Ishikawa (cell line): ENCODE measurements around the gene GAA.

Source experiments
- CEBPB ChIP-seq: IDR thresholded peaks from 2 replicates; pipeline ENCODE4 v1.6.1; 2012
- CREB1 ChIP-seq: IDR thresholded peaks from 2 replicates; pipeline ENCODE4 v1.6.1; 2012; ENCODE audit warnings: low read depth
- EGR1 ChIP-seq: IDR thresholded peaks from 2 replicates; pipeline ENCODE4 v1.6.1; 2012
- EP300 ChIP-seq: IDR thresholded peaks from 2 replicates; pipeline ENCODE4 v1.6.1; 2012; ENCODE audit warnings: borderline replicate concordance
- FOXM1 ChIP-seq: IDR thresholded peaks from 2 replicates; pipeline ENCODE4 v1.6.1; 2012; ENCODE audit warnings: low read depth, borderline replicate concordance
- MAX ChIP-seq: IDR thresholded peaks from 2 replicates; pipeline ENCODE4 v1.6.1; 2012
- NFIC ChIP-seq: IDR thresholded peaks from 2 replicates; pipeline ENCODE4 v1.6.1; 2012
- RAD21 ChIP-seq: IDR thresholded peaks from 2 replicates; pipeline ENCODE4 v1.6.1; 2012; ENCODE audit warnings: low read depth
- TAF1 ChIP-seq: IDR thresholded peaks from 2 replicates; pipeline ENCODE4 v1.6.1; 2012; ENCODE audit warnings: low read depth, mild to moderate bottlenecking
- TCF12 ChIP-seq: IDR thresholded peaks from 2 replicates; pipeline ENCODE4 v1.6.1; 2012; ENCODE audit warnings: low read depth
- TEAD4 ChIP-seq: IDR thresholded peaks from 2 replicates; pipeline ENCODE4 v1.6.1; 2012
- USF1 ChIP-seq: IDR thresholded peaks from 2 replicates; pipeline ENCODE4 v1.6.1; 2012
- YY1 ChIP-seq: IDR thresholded peaks from 2 replicates; pipeline ENCODE4 v1.6.1; 2012; ENCODE audit warnings: low read depth
- ZBTB7A ChIP-seq: IDR thresholded peaks from 2 replicates; pipeline ENCODE4 v1.6.1; 2012; ENCODE audit warnings: low read depth
- TF ChIP-seq, protein P1 (sequence below): IDR thresholded peaks from 2 replicates; pipeline ENCODE4 v1.6.1; 2012; ENCODE audit warnings: low read depth, mild to moderate bottlenecking

The GAA gene

DNA sequence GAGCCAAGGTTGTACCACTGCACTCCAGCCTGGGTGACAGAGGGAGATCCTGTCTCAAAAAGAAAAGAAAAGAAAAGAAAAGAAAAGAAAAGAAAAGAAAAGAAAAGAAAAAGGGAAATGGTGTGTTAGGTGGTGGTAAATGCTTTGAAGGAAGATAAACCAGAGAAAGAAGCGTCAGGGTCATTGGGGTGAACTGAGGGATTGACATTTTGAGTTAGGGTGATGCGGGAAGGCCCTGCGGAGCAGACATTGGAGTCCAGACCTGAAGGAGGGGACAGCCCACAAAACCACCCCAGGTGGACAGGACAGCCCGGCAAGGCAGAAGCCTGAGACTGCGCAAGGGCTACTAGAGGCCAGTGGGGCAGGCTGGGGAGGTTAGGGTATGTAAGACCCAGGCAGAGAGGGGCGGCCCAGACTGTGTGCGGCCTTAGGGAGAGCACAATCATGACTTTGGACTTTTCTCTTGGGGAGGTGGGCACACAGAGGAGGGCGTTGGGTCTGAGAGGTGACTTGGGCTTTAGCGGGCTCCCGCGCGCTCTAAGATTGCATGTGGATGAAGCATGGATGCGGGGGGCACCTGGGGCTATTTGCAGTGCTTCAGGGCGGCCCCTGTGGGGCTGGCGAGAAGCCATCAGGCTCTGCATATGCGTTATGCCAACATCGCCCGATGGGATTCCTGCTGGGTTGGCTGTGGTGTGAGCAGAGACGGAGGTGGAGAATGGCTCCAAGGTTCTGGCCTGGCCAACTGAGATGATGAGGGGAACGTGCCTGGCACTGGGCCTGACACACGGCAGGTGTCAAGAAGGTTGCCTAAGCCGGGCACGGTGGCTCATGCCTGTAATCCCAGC, 3.3 kb upstream of the GAA start:
- no peak for TF ChIP-seq MAX
- TF ChIP-seq ZBTB7A = no peak
- TF ChIP-seq FOXM1 = no peak
- no peak for TF ChIP-seq CEBPB

DNA sequence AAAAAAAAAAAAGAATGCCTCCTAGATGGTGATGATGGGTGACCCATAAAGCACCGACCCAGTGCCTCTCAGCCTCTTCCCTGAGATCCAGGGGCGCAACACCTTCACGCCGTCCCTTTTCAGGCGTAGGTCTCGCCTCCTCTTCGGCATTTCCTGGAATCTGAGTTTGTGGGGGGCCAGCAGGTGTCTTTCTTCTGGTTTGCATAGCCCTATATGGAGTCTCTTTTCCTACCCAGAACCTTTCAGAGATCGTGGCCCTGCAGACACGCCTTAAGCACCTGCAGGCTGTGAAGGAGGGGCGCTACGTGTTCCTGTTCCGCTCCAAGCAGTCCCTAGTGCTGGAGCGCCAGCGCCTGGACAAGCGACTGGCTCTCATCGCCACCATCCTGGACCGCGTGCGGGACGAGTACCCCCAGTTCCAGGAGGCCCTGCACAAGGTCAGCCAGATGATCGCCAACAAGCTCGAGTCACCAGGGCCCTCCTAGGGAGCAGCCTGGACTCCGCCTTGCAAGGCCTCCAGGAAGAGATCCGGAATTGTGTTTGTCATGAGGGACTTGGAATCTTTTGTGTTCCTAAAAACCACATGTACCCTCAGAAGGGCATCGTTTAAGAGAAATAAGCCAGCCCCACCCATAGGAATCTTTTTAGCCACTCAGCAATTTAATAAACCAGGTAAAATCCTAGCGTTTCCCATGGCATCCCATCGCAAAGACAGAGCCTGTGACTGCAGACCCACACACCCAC, 1.9 kb upstream of the GAA start:
- TF ChIP-seq NFIC = no peak
- no peak for TF ChIP-seq ZBTB7A
- TF ChIP-seq USF1 = no peak
- TF ChIP-seq RAD21 = no peak
- no peak for TF ChIP-seq TEAD4
- no peak for TF ChIP-seq YY1
- TF ChIP-seq MAX = no peak
- no peak for TF ChIP-seq CEBPB
- TF ChIP-seq FOXM1 = no peak
- no peak for TF ChIP-seq TCF12
- no peak for TF ChIP-seq EGR1
- TF ChIP-seq EP300 = no peak
- TF ChIP-seq CREB1 = no peak
- TF ChIP-seq TAF1 = no peak
- TF ChIP-seq, protein P1, sequence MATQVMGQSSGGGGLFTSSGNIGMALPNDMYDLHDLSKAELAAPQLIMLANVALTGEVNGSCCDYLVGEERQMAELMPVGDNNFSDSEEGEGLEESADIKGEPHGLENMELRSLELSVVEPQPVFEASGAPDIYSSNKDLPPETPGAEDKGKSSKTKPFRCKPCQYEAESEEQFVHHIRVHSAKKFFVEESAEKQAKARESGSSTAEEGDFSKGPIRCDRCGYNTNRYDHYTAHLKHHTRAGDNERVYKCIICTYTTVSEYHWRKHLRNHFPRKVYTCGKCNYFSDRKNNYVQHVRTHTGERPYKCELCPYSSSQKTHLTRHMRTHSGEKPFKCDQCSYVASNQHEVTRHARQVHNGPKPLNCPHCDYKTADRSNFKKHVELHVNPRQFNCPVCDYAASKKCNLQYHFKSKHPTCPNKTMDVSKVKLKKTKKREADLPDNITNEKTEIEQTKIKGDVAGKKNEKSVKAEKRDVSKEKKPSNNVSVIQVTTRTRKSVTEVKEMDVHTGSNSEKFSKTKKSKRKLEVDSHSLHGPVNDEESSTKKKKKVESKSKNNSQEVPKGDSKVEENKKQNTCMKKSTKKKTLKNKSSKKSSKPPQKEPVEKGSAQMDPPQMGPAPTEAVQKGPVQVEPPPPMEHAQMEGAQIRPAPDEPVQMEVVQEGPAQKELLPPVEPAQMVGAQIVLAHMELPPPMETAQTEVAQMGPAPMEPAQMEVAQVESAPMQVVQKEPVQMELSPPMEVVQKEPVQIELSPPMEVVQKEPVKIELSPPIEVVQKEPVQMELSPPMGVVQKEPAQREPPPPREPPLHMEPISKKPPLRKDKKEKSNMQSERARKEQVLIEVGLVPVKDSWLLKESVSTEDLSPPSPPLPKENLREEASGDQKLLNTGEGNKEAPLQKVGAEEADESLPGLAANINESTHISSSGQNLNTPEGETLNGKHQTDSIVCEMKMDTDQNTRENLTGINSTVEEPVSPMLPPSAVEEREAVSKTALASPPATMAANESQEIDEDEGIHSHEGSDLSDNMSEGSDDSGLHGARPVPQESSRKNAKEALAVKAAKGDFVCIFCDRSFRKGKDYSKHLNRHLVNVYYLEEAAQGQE = no peak

- TF ChIP-seq CREB1 = no peak
- TF ChIP-seq MAX = no peak
- TF ChIP-seq CEBPB = no peak
- TF ChIP-seq, protein P1 = no peak
- no peak for TF ChIP-seq RAD21
- no peak for TF ChIP-seq ZBTB7A
- TF ChIP-seq NFIC = no peak
- no peak for TF ChIP-seq TCF12
- TF ChIP-seq EP300 = no peak
- TF ChIP-seq USF1 = no peak
- TF ChIP-seq EGR1 = no peak
- no peak for TF ChIP-seq TAF1
These were observed 1.4 kb upstream of the GAA start for GRCh38 chr17:80100035-80100323.

- TF ChIP-seq USF1 (no peak), CEBPB (no peak), EGR1 (no peak), NFIC (no peak), EP300 (no peak), FOXM1 (no peak), MAX (no peak), CREB1 (no peak), YY1 (no peak), TCF12 (no peak), ZBTB7A (no peak)
These were observed 724 bp downstream of the GAA start for GRCh38 chr17:80101946-80102663.
